Stomach (tissue), 9 donors: ENCODE data around the gene GORASP1. TPM values are rescaled to one million over a fixed set of nuclear protein-coding genes. Genes with fewer than 3 reads are reported as not detected.

Source experiments
- DNase-seq, 2 donors: peaks; one replicate each; pipeline versions ENCODE4 v3.0.0 to v3.0.0-alpha.2; 2013 to 2019
- H3K27ac ChIP-seq, 5 donors: fragments of 200-600 bp in 4 of 5; sonication (generic) in 4 of 5; one replicate each; pipeline ENCODE4 v1.5.1; 2013 to 2019; ENCODE audit warnings: mild to moderate bottlenecking in 1 of 5, moderate library complexity in 1 of 5
- H3K27me3 ChIP-seq, 3 donors: fragments of 200-600 bp; sonication (generic); one replicate each; pipeline ENCODE4 v1.5.1; 2017 to 2019; ENCODE audit warnings: mixed run types in 1 of 3
- H3K36me3 ChIP-seq, 4 donors: fragments of 200-600 bp; sonication (generic); 1 replicate in 3 of 4; 2 replicates in 1 of 4; pipeline ENCODE4 v1.5.1; 2016 to 2019
- H3K4me1 ChIP-seq, 4 donors: fragments of 200-600 bp; sonication (generic); one replicate each; pipeline ENCODE4 v1.5.1; 2016 to 2019
- H3K4me3 ChIP-seq, 4 donors: fragments of 200-600 bp; sonication (generic) in 3 of 4; one replicate each; pipeline ENCODE4 v1.5.1; 2016 to 2019; ENCODE audit warnings: mild to moderate bottlenecking in 1 of 4
- H3K9me3 ChIP-seq, 4 donors: fragments of 200-600 bp; sonication (generic); one replicate each; pipeline ENCODE4 v1.5.1; 2016 to 2019
- EP300 ChIP-seq: sonication (generic); formaldehyde crosslinking; IDR thresholded peaks from one replicate; pipeline ENCODE4 v1.6.1; 2017; ENCODE audit warnings: antibody characterized with exemption
- POLR2A ChIP-seq, 4 donors: fragments of 450-650 bp; IDR thresholded peaks; one replicate each; pipeline ENCODE4 v1.6.1; 2016; ENCODE audit warnings: antibody characterized with exemption in 4 of 4, control low read depth in 2 of 4, mild to moderate bottlenecking in 1 of 4, moderate library complexity in 1 of 4
- POLR2AphosphoS5 ChIP-seq, 3 donors: sonication (generic); formaldehyde crosslinking; IDR thresholded peaks; one replicate each; pipeline ENCODE4 v1.6.1; 2016; ENCODE audit warnings: antibody characterized with exemption in 3 of 3
- WGBS, 5 donors: extraction: QIAGEN DNeasy Blood & Tissue Kit in 3 of 5; methylation state at CpG; one replicate each; pipeline versions ENCODE4 v1.1.5 to v1.1.7; 2013 to 2018; 5-methylcytosine and 5-hydroxymethylcytosine counted together
- intact Hi-C: fragments of 100-400 bp; cut with DNase I; formaldehyde crosslinking; loops from one replicate; pipeline ENCODE4 v1.15.1; 2023; ENCODE audit warnings: low total_unique reads
- polyA plus RNA-seq, 3 donors: library from polyadenylated mRNA; stranded (reverse); fragments of 200-250 nt; gene quantifications; one replicate each; pipeline ENCODE4 v1.2.3, GENCODE V29; 2013
- total RNA-seq, 5 donors: library from RNA; depleted of rRNA; stranded (reverse); fragments of >200 nt; gene quantifications; one replicate each; pipeline versions ENCODE4 v1.1.0 to v1.2.3, GENCODE V29; 2014 to 2016
- TF ChIP-seq, protein P1 (sequence below), 7 experiments: fragments of 450-650 bp in 4 of 7; fragments of 200-600 bp in 3 of 7; sonication (generic) in 3 of 7; IDR thresholded peaks; one replicate each; pipeline ENCODE4 v1.5.1; 2016 to 2019; ENCODE audit warnings: antibody characterized with exemption in 7 of 7, control low read depth in 2 of 7, mild to moderate bottlenecking in 1 of 7
- donor health status: healthy with polysubstance abuse.
- donor health status: Bipolar disorder and iron deficiency.
- donor health status: healthy.

Gene GORASP1
- total and polyA plus RNA-seq, 8 donors = 9.3 to 68.7 (median 42.5) TPM

DNA sequence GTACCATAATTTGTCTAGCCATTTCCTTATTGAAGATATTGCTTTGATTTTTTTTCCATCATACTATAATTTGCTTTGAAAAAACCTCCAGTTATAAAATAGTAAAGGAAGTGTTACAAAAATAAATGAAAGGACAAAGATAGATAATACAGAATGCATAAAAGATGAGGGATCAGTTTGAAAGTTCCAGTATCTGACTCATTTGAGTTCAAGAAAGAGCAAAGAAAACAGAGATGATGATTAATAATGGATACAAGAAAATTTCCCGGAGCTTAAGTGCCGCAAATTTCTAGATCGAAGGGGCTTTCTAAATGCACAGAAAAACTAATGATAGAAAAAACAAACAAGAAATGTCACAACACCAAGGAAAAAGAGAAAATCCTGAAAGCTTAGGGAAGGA, 51.3 kb downstream of the GORASP1 start:
- TF ChIP-seq POLR2A (IDR thresholded peaks at IDR 0.05) = no peak
- Histone ChIP-seq H3K9me3 (no peaks in the 10 kb centered on the region), H3K27ac (no peak overlapping the region), H3K4me1 (peaks cover 10 to 42% (median 29%) of the 10 kb centered on the region in 4 donors), H3K27me3 (no peaks in the 10 kb centered on the region), H3K4me3 (no peak overlapping the region), H3K36me3 (peaks cover 0 to 5% (median 0%) of the 10 kb centered on the region in 4 donors)
- 73 to 89% (median 84%) methylated on average over 3 of the region's 3 CpGs for WGBS, 5 donors
- intact Hi-C loops = no loop called here
- DNase-seq = no peak

DNA sequence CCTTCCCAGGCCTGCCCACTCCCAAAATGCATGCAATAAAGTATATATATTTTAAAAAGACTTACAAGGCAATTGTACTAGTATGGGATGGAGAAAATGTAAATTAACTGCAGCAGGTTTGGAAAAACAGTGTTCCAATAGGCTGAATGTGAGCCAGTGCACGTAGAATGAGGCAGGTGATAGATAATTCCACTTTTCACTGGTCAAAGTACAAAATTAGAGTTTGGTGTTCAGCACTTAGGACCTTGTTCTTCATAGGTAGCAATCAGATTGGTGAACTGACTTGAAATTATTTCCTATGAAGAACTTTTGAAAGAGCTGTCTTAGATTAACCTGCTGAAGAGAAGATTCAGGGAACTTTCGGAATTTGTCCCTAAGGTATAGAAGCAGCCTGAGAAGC, 53.7 kb downstream of the GORASP1 start:
- WGBS, 5 donors = 65 to 69% (median 67%) methylated on average over 2 of the region's 2 CpGs
- H3K4me3 ChIP-seq = no peak overlapping the region
- TF ChIP-seq, protein P1, sequence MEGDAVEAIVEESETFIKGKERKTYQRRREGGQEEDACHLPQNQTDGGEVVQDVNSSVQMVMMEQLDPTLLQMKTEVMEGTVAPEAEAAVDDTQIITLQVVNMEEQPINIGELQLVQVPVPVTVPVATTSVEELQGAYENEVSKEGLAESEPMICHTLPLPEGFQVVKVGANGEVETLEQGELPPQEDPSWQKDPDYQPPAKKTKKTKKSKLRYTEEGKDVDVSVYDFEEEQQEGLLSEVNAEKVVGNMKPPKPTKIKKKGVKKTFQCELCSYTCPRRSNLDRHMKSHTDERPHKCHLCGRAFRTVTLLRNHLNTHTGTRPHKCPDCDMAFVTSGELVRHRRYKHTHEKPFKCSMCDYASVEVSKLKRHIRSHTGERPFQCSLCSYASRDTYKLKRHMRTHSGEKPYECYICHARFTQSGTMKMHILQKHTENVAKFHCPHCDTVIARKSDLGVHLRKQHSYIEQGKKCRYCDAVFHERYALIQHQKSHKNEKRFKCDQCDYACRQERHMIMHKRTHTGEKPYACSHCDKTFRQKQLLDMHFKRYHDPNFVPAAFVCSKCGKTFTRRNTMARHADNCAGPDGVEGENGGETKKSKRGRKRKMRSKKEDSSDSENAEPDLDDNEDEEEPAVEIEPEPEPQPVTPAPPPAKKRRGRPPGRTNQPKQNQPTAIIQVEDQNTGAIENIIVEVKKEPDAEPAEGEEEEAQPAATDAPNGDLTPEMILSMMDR (IDR thresholded peaks at IDR 0.05) = no peak
- TF ChIP-seq POLR2AphosphoS5 (IDR thresholded peaks at IDR 0.05) = no peak
- TF ChIP-seq POLR2A (IDR thresholded peaks at IDR 0.05) = no peak
- no peak for TF ChIP-seq EP300
- peaks cover 10 to 46% (median 32%) of the 10 kb centered on the region in 4 donors for H3K4me1 ChIP-seq
- no peaks in the 10 kb centered on the region for H3K9me3 ChIP-seq
- no peak overlapping the region for H3K27ac ChIP-seq
- DNase-seq = no peak
- intact Hi-C loops = no loop called here
- H3K27me3 ChIP-seq = no peaks in the 10 kb centered on the region
- peaks cover 0 to 5% (median 0%) of the 10 kb centered on the region in 4 donors for H3K36me3 ChIP-seq

DNA sequence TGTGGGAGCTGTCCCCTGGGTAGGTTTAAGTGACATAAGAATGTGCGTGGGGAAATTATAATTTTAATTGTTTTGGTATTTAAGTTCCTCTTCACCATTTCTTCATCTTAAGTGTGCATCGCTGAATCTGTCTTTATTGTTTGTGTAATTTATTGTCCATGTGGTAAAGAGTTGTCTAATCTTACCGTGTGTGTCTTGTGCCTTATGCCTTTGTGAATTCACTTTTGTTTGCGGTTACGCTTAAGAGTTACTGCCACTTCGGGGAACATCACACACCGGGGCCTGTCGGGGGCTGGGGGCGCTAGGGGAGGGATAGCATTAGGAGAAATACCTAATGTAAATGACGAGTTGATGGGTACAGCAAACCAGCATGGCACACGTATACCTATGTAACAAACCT, 54.8 kb downstream of the GORASP1 start:
- Histone ChIP-seq H3K4me3 (peak overlapping the region; percentile 91 to 100 (median 98)), H3K9me3 (no peaks in the 10 kb centered on the region), H3K27me3 (no peaks in the 10 kb centered on the region), H3K27ac (peak overlapping the region; percentile 79 to 93 (median 90)), H3K4me1 (peaks cover 10 to 46% (median 32%) of the 10 kb centered on the region in 4 donors), H3K36me3 (no peaks in the 10 kb centered on the region)
- intact Hi-C loops = no loop called here
- 1 to 4% (median 2%) methylated on average over 11 of the region's 11 CpGs for WGBS, 5 donors
- no peak for DNase-seq
- TF ChIP-seq POLR2A (IDR thresholded peaks at IDR 0.05) (no peak), POLR2AphosphoS5 (IDR thresholded peaks at IDR 0.05) (no peak), EP300 (no peak)
- TF ChIP-seq, protein P1 (IDR thresholded peaks at IDR 0.05) = no peak

DNA sequence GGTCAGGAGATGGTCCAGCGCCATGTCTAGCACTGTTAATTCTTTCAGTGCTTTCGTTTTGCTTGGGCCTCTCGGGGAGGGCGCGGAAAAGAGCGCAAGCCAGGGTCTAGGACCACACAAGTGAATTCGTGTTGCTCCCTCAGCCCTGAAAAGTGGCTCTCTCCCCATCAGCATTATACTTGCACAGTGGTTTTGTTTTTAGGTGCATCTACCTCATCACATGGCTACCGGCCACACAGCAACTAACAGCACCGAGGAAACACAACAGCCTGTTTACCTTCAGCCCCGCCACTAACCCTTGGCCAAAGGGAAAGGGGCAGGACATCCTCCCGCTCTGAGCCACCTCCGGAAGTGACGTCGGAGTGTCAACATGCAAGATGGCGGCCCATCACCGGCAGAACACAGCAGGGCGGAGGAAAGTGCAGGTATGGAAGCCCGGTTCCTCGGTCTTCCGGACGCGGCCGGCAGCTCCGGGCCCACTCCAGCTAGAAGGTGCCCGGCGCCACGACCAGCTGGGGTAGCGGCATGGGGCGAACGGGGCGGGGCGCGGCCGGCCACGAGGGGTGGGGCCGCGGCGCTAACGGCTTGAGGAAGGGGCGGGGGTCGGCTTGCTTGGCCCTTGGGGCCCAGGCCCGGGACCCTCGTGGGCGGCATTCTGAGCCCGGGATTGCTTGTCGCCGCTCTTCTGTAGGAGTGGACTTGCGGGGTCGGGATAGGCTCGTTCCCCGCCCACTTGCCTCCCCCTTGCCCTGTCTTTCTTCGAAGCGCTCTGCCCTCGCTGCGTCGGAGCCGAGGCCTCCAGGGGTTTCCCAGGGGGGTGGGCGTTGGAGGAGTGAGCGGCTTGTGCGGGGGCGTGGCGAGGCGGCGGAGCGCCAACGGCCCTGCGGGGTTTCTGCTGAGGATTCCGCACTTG, 55.5 kb downstream of the GORASP1 start, which contains the start of the genes SCN11A and WDR48:
TSS of gene SCN11A (minus strand) at position 296 of the 913 bp plus-strand sequence. CDS start 101,582 bp downstream, outside the sequence.
TSS of gene WDR48 (plus strand) at position 368 of the 913 bp plus-strand sequence. CDS start at position 378, 10 bp downstream.
- Histone ChIP-seq H3K27me3 (no peaks in the 10 kb centered on the region), H3K36me3 (no peaks in the 10 kb centered on the region), H3K4me1 (peaks cover 10 to 46% (median 32%) of the 10 kb centered on the region in 4 donors), H3K9me3 (no peaks in the 10 kb centered on the region), H3K27ac (peak within 1 kb of the TSS; percentile 79 to 93 (median 90)), H3K4me3 (peak within 1 kb of the TSS; percentile 91 to 100 (median 98))
- peak; percentile 96 to 99 for DNase-seq
- peak in 1 of 4 donors; percentile 58 for TF ChIP-seq POLR2A (IDR thresholded peaks at IDR 0.05)
- TF ChIP-seq, protein P1 (IDR thresholded peaks at IDR 0.05) = no peak
- TF ChIP-seq POLR2AphosphoS5 (IDR thresholded peaks at IDR 0.05) = peak; percentile 93 to 99 (median 96)
- TF ChIP-seq EP300 = peak; percentile 31
- intact Hi-C loops = no loop called here
- 0 to 1% (median 0%) methylated on average over 30 to 68 of the region's 68 CpGs for WGBS, 5 donors
